Endothelial cell of umbilical vein (primary cell): Measurements from ENCODE around the gene RMND1. TPM values are rescaled to one million over a fixed set of nuclear protein-coding genes. Genes with fewer than 3 reads are reported as not detected.
A peak's percentile ranks its signal among the peaks of the same experiment; 100 is the strongest.
"Not testable (repeated sequence)": the region's sequence is repeated elsewhere in the genome, so short reads cannot be mapped to it uniquely, and the experiment has no call there.

ENCODE experiments used
- BruUV-seq: library from RNA; stranded (reverse); fragments of 400-500 nt; replicated peaks from 2 replicates; lab custom pipeline; 2021; lab: Mats Ljungman, UMichigan
- CTCF ChIA-PET: fragments of 300-600, 350-600 bp; sonication (Branson Sonifier 250); formaldehyde crosslinking; loops from one replicate; lab custom pipeline; 2021; ENCODE audit warnings: antibody characterized with exemption, inconsistent platforms; lab: Charles Lee
- POLR2A ChIA-PET: fragments of 300-600, 350-600 bp; sonication (Branson Sonifier 250); formaldehyde crosslinking; loops from one replicate; lab custom pipeline; 2021; ENCODE audit warnings: antibody characterized with exemption, inconsistent platforms; lab: Charles Lee
- DNase-seq: peaks from one replicate; pipeline ENCODE4 v3.0.0-alpha.2; 2011; ENCODE audit warnings: low read depth, low spot score
- FAIRE-seq: peaks from 2 replicates; lab custom pipeline; 2011; peaks lifted over from hg19 to GRCh38; lab: Jason Lieb, UNC
- H2AFZ ChIP-seq: 2 replicates; pipeline ENCODE4 v1.6.0; 2012; ENCODE audit warnings: low read depth, low read length, control low read depth, inconsistent platforms
- H3K27ac ChIP-seq: 2 replicates; pipeline ENCODE4 v1.5.1; 2011; ENCODE audit warnings: low read depth, mild to moderate bottlenecking, control low read depth, low read length, moderate library complexity; ENCODE audit not compliant: insufficient read depth
- H3K27me3 ChIP-seq, 2 experiments: 2 replicates each; pipeline versions ENCODE4 v1.6.0 to v1.6.1; 2011; ENCODE audit warnings: low read length in 2 of 2, mixed read lengths in 1 of 2; ENCODE audit not compliant: control insufficient read depth in 2 of 2, insufficient read depth in 2 of 2
- H3K36me3 ChIP-seq, 2 experiments: 2 replicates in 1 of 2; 3 replicates in 1 of 2; pipeline ENCODE4 v1.5.1; 2011; ENCODE audit warnings: low read length in 2 of 2, mild to moderate bottlenecking in 1 of 2, moderate library complexity in 1 of 2; ENCODE audit not compliant: control insufficient read depth in 2 of 2, insufficient read depth in 2 of 2; ENCODE audit errors: extremely low read depth in 1 of 2
- H3K4me1 ChIP-seq: 3 replicates; pipeline ENCODE4 v1.5.1; 2011; ENCODE audit warnings: mild to moderate bottlenecking, low read length; ENCODE audit not compliant: control insufficient read depth, insufficient read depth; ENCODE audit errors: extremely low read depth
- H3K4me2 ChIP-seq: 2 replicates; pipeline ENCODE4 v1.6.1; 2011; ENCODE audit warnings: low read length, control low read depth, mixed read lengths; ENCODE audit not compliant: insufficient read depth
- H3K4me3 ChIP-seq, 3 experiments: fragments of 200-600 bp in 1 of 3; sonication (generic), shearing (Covaris generic) in 1 of 3; replicated peaks in 1 of 3; 2 replicates each; pipeline ENCODE4 v1.5.1; 2011 to 2016; ENCODE audit warnings: control low read depth in 3 of 3, low read length in 3 of 3, mild to moderate bottlenecking in 2 of 3, inconsistent platforms in 1 of 3, low read depth in 1 of 3, moderate library complexity in 1 of 3; ENCODE audit not compliant: insufficient read depth in 1 of 3
- H3K79me2 ChIP-seq: 2 replicates; pipeline ENCODE4 v1.6.0; 2012; ENCODE audit warnings: low read length, inconsistent platforms; ENCODE audit not compliant: control insufficient read depth, insufficient read depth
- H3K9ac ChIP-seq: replicated peaks from 2 replicates; pipeline ENCODE3; 2011; ENCODE audit warnings: low read length, control low read depth; ENCODE audit not compliant: insufficient read depth; ENCODE audit errors: extremely low read depth
- H3K9me1 ChIP-seq: replicated peaks from 3 replicates; pipeline ENCODE4 v1.6.0; 2011; ENCODE audit warnings: mild to moderate bottlenecking, low read length; ENCODE audit not compliant: control insufficient read depth, insufficient read depth; ENCODE audit errors: extremely low read depth
- H3K9me3 ChIP-seq: replicated peaks from 2 replicates; pipeline ENCODE4 v1.5.1; 2012; ENCODE audit warnings: low read length, inconsistent platforms; ENCODE audit not compliant: control insufficient read depth, insufficient read depth
- H4K20me1 ChIP-seq: replicated peaks from 2 replicates; pipeline ENCODE3; 2011; ENCODE audit warnings: mild to moderate bottlenecking, low read length; ENCODE audit not compliant: control insufficient read depth, insufficient read depth; ENCODE audit errors: extremely low read depth
- EZH2 ChIP-seq: IDR thresholded peaks from 2 replicates; pipeline ENCODE4 v1.6.1; 2012; ENCODE audit warnings: borderline replicate concordance, low read depth, mild to moderate bottlenecking, moderate library complexity, low read length, inconsistent platforms; ENCODE audit not compliant: severe bottlenecking
- JUN ChIP-seq: IDR thresholded peaks from 2 replicates; pipeline ENCODE4 v1.6.1; 2011; ENCODE audit warnings: borderline replicate concordance, low read depth; ENCODE audit not compliant: insufficient read length, insufficient read depth
- MAX ChIP-seq: IDR thresholded peaks from 2 replicates; pipeline ENCODE4 v1.6.1; 2011; ENCODE audit not compliant: insufficient read depth, insufficient read length
- POLR2AphosphoS5 ChIP-seq: IDR thresholded peaks from 2 replicates; pipeline ENCODE4 v1.6.1; 2012; ENCODE audit warnings: low read depth, mild to moderate bottlenecking, control low read depth, low read length, moderate library complexity; ENCODE audit not compliant: insufficient read depth
- dilution Hi-C: fragments of 300-500 bp; cut with MboI; formaldehyde crosslinking; loops from one replicate; pipeline ENCODE4 v1.15.0; 2019; ENCODE audit warnings: low sequenced_read_pairs; ENCODE audit not compliant: extremely low pct_ligation_motif_present
- intact Hi-C: fragments of 100-400 bp; cut with micrococcal nuclease; formaldehyde crosslinking; loops from one replicate; pipeline ENCODE4 v1.10.0; 2022
- polyA plus RNA-seq, 4 experiments: library from polyadenylated mRNA; depleted of rRNA in 3 of 4; stranded (reverse) in 3 of 4; unstranded in 1 of 4; fragments of >200 nt; gene quantifications; 2 replicates each; pipeline versions ENCODE4 v1.2.1 to v1.2.3, GENCODE V29; 2011 to 2012; ENCODE audit warnings: missing spikeins in 1 of 4
- total RNA-seq: library from RNA; stranded (reverse); gene quantifications from 2 replicates; pipeline ENCODE4 v1.2.3, GENCODE V29; 2021

Gene RMND1
- total and polyA plus RNA-seq, 2 donors (not counting 3 experiments of a cell fraction or from before 2014, with no cell fraction given) = 6.3 to 21.4 TPM

DNA sequence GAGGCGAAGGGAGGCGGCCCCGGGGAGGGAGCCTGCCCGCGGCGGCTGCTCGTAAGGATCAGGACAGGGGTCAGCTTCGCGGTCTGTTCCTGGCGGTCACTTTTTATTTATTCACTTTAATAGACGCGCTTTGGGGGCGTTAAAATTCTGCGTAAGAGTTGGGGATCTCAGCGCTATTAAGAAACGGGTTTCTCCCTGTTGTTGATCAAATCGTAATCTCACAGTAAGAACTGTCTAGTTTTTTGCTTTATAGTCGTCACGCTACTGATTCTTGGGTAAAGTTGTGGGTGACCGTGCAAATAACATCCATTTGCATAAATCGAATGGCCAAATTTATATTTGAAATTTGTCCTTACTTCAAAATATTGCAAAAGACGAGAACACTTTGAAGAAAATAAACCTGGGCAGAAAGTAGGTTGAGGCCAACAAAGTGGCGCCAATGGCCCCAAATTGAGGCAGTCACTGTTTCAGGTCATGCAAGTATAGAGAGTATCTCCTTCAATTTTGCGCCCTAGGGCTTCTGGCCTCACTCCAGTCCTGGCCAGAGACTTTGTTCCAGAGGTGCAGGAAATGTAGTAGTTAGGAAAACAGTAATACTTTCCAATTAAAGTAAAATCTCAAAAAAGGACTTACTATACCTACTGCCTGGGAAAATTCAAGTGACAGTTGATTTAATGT is 963 bp upstream of the RMND1 start:
- Histone ChIP-seq H3K9ac (peak overlapping the region; percentile 97), H2AFZ (peak overlapping the region; percentile 73), H3K27me3 (no peaks in the 10 kb centered on the region), H3K4me1 (peaks cover 13% of the 10 kb centered on the region), H4K20me1 (no peaks in the 10 kb centered on the region), H3K9me3 (no peaks in the 10 kb centered on the region), H3K4me2 (peak overlapping the region; percentile 99), H3K36me3 (no peaks in the 10 kb centered on the region), H3K27ac (peak overlapping the region; percentile 73), H3K79me2 (peaks cover 29% of the 10 kb centered on the region), H3K4me3 (peak overlapping the region; percentile 60 to 100 (median 100)), H3K9me1 (no peaks in the 10 kb centered on the region)
- POLR2A ChIA-PET = no interaction called here
- intact Hi-C loops = loop anchor here (1.0 to 5.0 kb wide), 9 partner anchors 30 to 928 kb away; no protein-coding TSS in a partner anchor
- CTCF ChIA-PET = interaction anchor here (0.7 to 2.1 kb wide), 8 partner anchors 12 to 561 kb away, joined by 3 to 15 read pairs (median 4); no protein-coding TSS in a partner anchor
- FAIRE-seq (peak; percentile 35), DNase-seq (peak; percentile 65)
- dilution Hi-C loops = no loop called here
- TF ChIP-seq EZH2 (no peak), JUN (no peak)
- BruUV-seq = TSS peak; percentile 55

GRCh38 chr6:151451417-151451949 is 443 bp downstream of the RMND1 start:
- TSS peak; percentile 91 for BruUV-seq
- ChIA-PET POLR2A (no interaction called here), CTCF (interaction anchor here (0.9 to 2.1 kb wide), 5 partner anchors 10 to 817 kb away, joined by 3 to 15 read pairs (median 6); no protein-coding TSS in a partner anchor)
- Histone ChIP-seq H3K27me3 (no peaks in the 10 kb centered on the region), H3K79me2 (peaks cover 34% of the 10 kb centered on the region), H3K4me1 (peaks cover 13% of the 10 kb centered on the region), H3K9me1 (no peaks in the 10 kb centered on the region), H3K9me3 (no peaks in the 10 kb centered on the region), H4K20me1 (no peaks in the 10 kb centered on the region), H2AFZ (peak overlapping the region; percentile 58), H3K4me2 (peak overlapping the region; percentile 94), H3K9ac (peak overlapping the region; percentile 90), H3K4me3 (peak overlapping the region; percentile 78 to 95 (median 80)), H3K36me3 (no peaks in the 10 kb centered on the region), H3K27ac (peak overlapping the region; percentile 78)
- no peak for TF ChIP-seq POLR2AphosphoS5
- no peak for TF ChIP-seq MAX
- dilution Hi-C loops (no loop called here), intact Hi-C loops (loop anchor here (5.0 kb wide), 1 partner anchor 646 kb away; no protein-coding TSS in a partner anchor)
- peak; percentile 8 for FAIRE-seq
- DNase-seq = peak; percentile 21

DNA sequence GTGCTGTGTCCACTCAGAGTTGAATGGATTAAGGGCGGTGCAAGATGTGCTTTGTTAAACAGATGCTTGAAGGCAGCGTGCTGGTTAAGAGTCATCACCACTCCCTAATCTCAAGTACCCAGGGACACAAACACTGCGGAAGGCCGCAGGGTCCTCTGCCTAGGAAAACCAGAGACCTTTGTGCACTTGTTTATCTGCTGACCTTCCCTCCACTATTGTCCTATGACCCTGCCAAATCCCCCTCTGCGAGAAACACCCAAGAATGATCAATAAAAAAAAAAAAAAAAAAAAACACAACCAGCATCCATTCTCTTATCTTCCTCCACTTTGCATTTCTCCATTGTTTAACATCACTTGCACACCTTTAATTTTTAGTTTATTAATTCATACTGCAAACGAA is 998 bp downstream of the RMND1 start:
- FAIRE-seq, H2AFZ ChIP-seq, POLR2A ChIA-PET, H3K9me3 ChIP-seq, H3K27me3 ChIP-seq, BruUV-seq, H4K20me1 ChIP-seq, dilution Hi-C loops, H3K36me3 ChIP-seq, DNase-seq, H3K9me1 ChIP-seq: not testable (repeated sequence)
- Histone ChIP-seq H3K4me2 (peak overlapping the region; percentile 94), H3K4me3 (peak overlapping the region; percentile 78 to 95 (median 80)), H3K4me1 (peaks cover 14% of the 10 kb centered on the region), H3K9ac (peak overlapping the region; percentile 90), H3K27ac (peak overlapping the region; percentile 78), H3K79me2 (peaks cover 34% of the 10 kb centered on the region)
- CTCF ChIA-PET = interaction anchor here (1.4 to 2.1 kb wide), 3 partner anchors 10 to 45 kb away, joined by 6 to 15 read pairs (median 9); no protein-coding TSS in a partner anchor
- intact Hi-C loops = loop anchor here (5.0 kb wide), 1 partner anchor 646 kb away; no protein-coding TSS in a partner anchor
